IPS-NIHi7 (cell line): ENCODE data around the gene GDI2.

Experiments used
- DNase-seq: peaks from one replicate; pipeline ENCODE4 v3.0.0; 2012; ENCODE audit warnings: mixed read lengths; ENCODE audit errors: extremely low spot score

The GDI2 gene

GRCh38 chr10:5742116-5742515 lies 71.1 kb downstream of the GDI2 start:
- DNase-seq: no peak

GRCh38 chr10:5741276-5741675 lies 72.0 kb downstream of the GDI2 start:
- DNase-seq: no peak

- DNase-seq: no peak
Observed at GRCh38 chr10:5738427-5738826, 74.8 kb downstream of the GDI2 start.

GRCh38 chr10:5737352-5737751 lies 75.9 kb downstream of the GDI2 start:
- DNase-seq: peak; percentile 54

GRCh38 chr10:5736591-5736990 lies 76.6 kb downstream of the GDI2 start:
- DNase-seq: no peak

GRCh38 chr10:5735119-5735518 lies 78.1 kb downstream of the GDI2 start:
- DNase-seq: no peak

GRCh38 chr10:5732141-5732540 lies 81.1 kb downstream of the GDI2 start:
- no peak for DNase-seq

- DNase-seq: no peak
Observed at GRCh38 chr10:5731559-5731958, 81.7 kb downstream of the GDI2 start.

GRCh38 chr10:5730766-5731165 lies 82.5 kb downstream of the GDI2 start:
- DNase-seq: no peak

GRCh38 chr10:5723692-5724091 lies 89.5 kb downstream of the GDI2 start:
- DNase-seq: no peak

- DNase-seq: no peak
Observed at GRCh38 chr10:5720182-5720581, 93.1 kb downstream of the GDI2 start.

GRCh38 chr10:5719546-5719945 lies 93.7 kb downstream of the GDI2 start:
- no peak for DNase-seq
